GM19452 (cell line): ENCODE measurements around the gene HDGF.

ENCODE experiments used
- ATAC-seq: cut with Tn5 transposase; IDR thresholded peaks from one replicate; pipeline ENCODE4 v1.9.1; 2021; ENCODE audit not compliant: unreplicated experiment

Gene HDGF

DNA sequence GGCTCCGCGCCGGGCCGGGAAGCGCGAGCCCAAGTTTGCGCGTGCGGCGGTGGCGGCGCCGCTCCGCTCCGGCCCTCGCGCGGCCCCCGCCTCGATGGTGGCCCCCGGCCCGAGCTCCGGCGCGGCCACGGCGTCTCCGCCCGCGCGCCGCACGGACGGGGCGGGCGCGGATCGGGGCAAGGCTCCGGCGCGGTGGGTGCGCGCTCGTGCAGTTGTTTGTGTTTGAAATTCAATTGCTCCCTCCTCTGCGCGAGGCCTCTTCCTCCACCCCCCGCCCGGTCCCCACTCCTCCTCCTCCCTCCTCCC is at the start of gene HDGF:
Gene HDGF (minus strand): TSS at position 225 of the 306 bp plus-strand sequence. CDS start 246 bp downstream, outside the sequence.
- no peak for ATAC-seq

DNA sequence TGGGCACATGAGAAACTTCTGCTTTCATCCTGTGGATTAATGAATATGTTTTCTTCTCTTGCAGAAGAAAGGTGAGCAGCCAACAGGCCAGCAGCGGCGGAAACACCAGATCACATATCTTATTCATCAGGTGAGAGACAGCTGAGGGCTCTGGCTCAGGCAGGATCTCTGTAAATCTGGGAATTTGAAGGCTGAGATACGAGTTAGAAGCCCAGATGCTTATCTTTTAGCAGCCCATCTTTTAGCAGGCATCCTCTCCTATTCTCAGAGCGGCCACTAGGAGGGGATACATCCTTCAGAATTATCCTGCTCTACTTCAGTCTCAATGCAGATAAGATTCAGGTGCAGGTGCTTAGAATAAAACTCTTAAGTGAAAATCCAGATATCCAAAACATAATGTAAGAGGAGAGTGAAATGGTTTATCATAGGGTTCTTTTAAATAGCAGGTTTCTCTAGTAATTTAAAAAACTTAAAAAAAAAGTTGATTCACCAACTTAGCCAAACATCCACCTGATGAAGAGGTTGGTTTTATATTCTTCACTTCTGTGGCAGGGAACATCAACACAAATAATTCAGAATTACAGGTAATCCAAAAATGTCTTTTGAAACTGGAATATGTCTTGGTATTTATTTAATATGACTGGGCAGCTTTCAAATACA is 45.9 kb upstream of the HDGF start:
- ATAC-seq = no peak

DNA sequence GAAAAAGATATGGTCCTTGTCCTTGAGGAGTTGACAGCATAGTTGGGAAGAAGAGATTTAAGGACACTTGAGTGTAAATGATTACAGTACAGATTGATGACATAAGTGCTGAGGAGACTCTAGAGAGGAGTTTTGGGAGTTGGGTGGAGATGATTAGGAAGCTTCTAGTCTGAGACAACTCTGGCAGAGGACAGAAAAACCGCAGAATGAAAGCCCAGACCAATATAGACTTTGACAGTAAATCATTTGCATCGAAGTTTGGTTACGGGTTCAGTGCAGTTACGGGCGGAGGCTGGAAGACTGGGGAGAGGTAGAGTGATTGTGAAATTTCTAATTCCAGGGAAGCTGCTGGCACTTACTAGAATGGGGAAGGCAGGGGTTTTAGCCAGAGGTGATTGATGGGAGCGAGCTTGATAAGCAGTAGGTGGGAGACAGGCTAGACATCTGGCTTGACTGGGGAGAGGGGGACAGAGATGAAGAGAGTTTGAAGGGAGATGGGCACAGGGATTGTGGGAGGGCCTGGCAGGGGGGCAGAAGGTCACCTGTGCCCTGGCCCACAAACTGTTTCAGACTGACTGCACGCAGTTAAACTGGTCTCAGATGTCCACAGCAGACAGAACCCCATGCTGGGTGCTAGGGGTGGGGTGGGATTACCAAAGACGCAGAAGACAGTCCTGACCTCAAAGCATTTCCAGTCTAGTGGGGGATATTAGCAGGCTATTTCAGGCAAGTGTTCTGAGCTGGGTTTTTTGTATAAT is 45.0 kb upstream of the HDGF start:
- ATAC-seq = no peak

DNA sequence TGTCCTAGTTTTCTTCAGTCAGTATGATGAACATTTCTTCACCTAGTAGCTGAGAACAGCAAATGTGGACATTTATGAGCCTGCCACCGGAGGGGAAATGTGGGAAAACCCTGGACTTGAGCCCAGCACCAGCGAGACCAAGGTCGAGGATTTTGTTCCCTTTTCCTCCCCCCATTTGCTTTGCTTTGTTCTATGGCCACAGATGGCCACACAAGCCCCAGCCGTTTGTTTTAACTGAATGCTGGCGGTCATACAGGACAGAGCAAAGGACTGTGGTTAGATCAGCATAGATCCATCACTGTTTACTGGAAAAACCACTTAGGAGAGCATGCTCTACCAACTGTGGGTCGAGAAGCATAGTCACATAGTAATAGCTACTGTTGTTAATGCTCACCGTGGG is 44.3 kb upstream of the HDGF start:
- ATAC-seq = no peak

DNA sequence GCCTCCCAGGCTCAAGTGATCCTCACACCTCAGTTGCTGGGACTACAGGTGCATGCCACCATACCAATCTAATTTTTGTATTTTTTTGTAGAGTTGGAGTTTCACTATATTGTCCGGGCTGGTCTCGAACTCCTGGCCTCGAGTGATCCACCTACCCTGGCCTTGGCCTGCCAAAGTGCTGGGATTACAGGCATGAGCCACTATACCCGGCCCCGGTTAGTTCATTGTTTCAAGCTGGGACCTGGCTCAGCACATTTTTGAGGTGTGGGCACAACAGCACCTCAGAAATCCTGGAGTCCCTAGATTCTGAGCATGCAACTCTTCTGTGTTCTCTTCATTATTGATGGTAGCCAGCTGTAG is 43.9 kb upstream of the HDGF start:
- ATAC-seq = no peak

DNA sequence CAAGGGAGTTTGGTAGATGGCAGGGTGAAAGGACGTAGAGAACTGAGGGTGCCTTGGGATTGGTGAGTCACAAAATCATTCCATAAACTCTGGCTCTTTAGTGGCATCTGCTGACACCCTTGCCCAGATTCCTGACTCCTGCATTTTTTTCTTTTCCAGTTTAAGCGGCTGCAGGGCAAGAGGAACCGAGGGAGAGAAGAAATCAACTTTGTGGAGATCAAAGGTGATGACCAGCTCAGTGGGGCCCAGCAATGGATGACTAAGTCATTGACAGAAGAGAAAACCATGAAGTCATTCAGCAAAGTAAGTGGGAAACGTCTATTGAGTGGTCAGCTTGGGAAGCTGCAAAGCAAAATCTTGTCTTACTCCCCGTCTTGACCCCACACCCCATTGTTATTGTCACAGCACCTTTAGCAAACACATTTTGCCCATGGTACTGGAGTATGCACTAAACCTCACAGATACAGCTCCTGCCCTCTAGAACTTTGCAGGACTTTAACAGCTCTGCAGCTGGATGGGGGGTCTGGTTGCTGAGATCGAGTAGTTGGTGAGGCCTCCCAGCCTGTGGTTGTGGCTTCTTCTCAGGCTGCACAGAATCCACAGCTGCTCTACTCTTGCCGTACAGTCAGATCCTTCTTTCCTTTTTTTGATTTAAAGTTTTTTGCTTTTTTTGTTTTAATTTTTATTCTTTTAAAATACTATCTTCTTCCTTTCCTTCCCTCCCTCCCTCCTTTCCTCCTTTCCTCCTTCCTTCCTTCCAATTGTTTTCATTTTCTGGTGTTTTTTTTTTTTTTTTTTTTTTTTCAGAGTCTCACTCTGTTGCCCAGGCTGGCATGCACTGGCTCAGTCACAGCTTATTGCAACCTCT is 43.3 kb upstream of the HDGF start:
- no peak for ATAC-seq

DNA sequence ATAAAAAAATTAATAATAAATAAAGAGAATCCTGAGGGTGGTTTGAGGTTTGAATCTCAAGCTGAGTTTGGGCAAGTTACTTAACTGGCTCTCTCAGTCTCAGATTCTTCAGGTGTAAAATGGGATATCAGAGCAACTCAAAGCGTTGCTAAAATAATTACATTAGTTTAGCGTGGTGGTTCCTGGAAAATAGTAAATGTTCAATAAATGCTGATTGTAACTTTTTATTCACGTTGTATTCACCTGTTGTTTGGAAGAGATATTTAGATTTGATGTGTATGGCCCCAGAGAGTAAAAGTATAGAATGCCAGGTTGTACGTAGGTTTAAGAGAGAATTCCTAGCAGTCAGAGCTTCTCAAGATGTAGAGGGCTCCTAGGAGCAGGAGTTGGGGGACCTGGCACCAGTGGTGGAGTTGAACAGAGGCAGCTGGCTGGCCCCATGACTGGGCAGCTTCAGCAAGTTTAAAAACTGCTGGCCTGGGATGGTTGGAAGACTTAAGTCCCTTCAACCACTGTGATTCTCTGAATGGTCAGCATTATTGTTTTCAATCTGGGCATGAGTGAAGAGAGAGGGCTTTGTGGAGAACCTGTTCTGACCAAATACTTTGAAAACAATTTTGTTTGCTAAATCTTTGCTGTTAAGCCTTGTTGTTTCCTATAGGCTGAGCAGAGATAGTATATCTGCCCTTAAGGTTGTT is 38.3 kb upstream of the HDGF start:
- ATAC-seq = no peak

DNA sequence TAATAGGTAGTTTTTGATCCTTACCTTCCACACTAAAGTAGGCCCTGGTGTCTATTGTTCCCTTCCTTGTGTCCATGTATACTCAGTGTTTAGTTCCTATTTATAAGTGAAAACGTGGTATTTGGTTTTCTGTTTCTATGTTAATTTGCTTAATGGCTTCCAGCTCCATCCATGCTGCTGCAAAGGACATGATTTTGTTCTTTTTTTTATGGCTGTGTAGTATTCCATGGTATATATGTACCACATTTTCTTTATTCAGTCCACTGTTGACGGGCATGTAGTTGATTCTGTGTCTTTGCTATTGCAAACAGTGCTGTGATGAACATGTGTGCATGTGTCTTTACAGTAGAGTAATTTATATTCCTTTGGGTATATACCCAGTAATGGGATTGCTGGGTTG is 36.7 kb upstream of the HDGF start:
- ATAC-seq = no peak

DNA sequence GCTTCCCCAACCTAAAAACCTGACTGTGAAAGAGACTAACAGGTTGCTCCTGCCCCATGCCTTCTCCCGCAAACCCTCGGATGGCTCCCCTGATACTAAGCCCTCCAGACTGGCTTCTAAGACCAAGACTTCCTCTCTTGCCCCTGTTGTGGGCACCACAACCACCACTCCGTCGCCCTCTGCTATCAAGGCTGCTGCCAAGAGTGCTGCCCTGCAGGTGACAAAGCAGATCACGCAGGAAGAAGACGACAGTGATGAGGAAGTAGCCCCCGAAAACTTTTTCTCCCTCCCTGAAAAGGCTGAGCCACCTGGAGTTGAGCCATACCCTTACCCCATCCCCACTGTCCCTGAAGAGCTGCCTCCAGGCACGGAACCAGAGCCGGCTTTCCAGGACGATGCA is 35.2 kb upstream of the HDGF start:
- ATAC-seq = no peak

DNA sequence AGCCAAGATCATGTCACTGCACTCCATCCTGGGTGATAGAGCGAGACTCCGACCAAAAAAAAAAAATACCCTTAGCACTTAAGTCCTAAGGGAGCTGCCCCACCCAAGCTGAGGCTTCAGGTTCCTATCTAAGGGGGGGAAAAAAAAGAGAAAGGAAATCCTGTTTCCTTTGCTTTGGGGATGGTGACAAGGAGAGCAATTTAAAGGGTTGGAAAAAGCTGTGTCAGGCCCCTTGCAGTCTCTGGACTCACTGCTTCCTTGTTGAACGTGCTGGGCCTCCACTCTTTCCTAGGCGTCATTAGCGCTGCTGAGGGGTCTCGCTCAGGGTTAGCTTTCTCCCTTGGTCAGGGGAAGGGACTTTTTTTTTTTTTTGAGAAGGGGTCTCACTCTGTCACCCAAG is 34.0 kb upstream of the HDGF start:
- ATAC-seq = no peak

DNA sequence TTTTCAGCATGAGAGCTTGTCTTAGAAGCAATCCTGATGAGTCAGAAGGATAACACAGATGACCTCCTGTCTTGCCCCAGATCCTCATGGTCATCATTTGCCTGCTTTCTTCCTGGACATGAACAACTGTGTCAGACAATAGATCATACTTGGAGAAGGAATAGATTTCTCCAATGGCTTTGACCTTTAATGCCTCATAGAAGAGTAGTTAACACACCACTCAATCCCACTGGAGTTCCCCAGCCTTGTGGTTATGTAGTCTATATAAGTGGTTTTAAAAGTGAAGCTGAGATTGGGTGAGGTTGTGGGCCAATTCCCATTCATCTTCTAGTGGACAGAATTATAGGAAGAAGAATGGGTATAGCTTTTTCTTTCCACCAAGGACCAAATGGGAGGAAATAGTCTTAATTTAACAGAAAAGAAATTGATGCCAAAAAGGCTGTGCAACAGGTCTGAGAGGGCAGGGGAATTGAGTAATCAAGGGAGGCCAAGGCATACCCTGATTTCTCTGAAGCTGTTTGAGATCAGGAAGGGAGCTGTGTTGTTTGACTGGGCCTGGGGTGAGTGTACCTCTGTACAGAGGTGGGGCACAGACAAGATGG is 30.2 kb upstream of the HDGF start:
- no peak for ATAC-seq

DNA sequence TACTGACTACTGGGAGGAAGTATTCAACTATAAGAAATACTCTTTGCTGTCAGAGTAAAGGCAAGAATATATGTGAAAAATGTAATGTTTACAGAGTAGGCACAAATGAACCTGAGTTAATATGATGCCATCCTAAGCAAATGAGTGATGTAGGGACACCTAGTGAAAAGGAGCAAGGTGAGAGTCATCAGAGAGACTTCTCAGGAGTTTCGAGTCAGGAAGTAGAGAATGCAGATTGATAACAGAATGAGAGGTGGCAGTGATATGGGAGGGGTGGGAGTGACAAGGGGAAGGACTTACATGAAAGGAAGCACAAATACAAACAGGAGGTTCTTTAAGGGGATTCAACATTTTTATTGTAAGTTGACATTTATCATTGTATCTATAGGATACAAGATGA is 26.1 kb upstream of the HDGF start:
- ATAC-seq = no peak

DNA sequence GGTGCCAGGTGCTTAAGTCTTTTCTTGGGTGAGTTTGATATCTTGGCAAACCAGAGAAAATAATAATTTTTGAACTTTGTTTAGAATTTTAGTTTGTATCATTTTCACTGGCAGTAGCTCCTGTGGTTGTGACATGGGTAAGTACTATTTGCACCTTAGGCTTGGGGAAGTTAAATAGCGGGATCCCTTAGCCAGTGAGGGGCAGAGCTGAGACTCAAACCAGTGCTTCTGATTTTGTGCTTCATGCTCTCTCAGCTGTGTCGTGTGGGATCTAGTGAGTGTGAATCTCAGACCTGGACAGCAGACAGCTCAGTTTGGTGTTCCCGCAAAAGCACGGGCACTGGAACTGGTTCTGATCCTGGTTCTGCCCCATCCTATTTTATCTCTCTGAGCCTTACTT is 25.5 kb upstream of the HDGF start:
- no peak for ATAC-seq

DNA sequence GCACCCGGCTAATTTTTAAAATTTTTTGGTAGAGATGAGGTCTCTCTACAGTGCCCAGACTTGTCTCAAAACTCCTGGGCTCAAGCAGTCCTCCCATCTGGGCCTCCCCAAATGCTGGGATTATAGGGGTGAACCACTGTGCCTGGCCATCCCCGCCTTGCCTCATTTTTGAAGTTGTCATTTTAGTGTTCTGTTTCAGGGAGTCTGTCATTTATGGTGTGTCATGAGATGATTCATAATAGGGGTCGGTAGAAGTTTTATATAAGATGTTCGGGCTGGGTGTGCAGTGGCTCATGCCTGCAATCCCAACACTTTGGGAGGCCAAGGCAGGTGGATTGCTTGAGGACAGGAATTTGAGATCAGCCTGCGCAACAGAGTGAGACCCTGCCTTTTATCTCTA is 24.3 kb upstream of the HDGF start:
- ATAC-seq = no peak

DNA sequence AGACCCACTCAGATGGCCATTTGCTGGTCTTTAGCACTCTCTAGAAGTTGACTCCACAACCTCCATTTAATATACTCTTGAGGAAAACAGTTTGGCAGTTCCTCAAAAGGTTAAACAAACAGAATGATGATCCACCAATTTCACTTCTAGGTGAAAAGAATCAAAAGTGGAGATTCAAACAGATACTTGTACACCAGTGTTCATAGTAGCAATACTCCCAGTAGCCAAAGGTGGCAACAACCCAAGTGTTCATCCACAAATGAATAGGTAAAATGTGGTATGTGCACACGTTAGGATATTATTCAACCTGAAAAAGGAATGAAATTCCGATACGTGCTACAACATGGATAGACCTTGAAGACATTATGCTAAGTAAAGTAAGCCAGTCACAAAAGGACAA is 22.1 kb upstream of the HDGF start:
- no peak for ATAC-seq

DNA sequence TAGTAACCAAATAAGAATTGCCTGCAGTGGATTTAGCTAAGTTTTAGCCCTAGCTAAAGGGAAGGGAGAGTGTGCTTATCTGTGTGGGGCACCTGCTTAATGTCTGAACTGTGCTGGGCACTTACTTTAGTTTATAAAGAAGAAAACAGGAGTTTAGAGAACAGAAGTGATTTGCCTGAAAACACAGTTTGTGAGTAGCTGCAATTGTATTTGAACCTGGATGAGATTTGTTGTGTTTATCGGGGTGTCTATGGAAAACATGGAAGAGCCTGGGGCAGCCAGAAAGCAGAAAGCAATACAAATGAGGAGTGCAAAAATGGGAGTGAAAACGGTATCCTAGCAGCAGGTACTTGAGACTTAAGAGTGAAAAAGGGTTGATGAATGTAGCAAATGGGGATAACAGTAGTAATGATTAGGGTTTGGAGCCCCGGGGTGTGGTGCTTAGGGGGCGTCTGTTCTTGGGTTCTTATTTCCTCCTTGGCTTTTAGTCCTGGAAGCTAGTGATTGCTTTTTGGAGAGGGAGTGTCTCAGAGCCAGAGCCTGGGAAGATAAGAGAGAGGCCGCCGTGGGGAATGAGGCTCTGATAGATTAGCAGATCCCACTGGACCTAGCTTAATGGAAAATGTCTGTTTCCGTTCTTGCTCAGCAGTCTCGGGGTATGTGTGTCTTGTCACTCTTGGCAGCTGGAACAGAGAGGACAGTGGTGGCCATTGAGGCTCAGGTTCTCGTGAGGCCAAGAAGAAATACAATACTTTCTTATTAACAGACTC is 21.4 kb upstream of the HDGF start:
- ATAC-seq = no peak

DNA sequence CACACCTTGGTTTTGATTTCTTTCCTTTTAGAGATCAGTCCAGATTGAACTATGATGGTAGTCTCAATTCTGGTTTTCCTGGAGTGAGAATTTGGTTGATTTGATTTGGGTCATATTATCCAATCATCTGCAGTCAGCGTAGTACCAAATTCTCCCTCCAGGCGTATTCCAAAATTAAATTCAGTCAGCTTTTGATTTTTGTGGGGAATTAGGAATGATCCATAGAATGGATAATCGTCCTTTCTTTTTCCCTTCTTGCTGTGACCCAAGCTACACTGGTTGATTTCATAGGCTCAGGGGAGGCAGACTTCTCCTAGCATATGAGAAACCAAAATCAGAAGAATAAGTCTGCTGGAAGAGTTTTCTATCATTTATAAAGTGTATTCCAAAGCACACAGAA is 20.7 kb upstream of the HDGF start:
- no peak for ATAC-seq

DNA sequence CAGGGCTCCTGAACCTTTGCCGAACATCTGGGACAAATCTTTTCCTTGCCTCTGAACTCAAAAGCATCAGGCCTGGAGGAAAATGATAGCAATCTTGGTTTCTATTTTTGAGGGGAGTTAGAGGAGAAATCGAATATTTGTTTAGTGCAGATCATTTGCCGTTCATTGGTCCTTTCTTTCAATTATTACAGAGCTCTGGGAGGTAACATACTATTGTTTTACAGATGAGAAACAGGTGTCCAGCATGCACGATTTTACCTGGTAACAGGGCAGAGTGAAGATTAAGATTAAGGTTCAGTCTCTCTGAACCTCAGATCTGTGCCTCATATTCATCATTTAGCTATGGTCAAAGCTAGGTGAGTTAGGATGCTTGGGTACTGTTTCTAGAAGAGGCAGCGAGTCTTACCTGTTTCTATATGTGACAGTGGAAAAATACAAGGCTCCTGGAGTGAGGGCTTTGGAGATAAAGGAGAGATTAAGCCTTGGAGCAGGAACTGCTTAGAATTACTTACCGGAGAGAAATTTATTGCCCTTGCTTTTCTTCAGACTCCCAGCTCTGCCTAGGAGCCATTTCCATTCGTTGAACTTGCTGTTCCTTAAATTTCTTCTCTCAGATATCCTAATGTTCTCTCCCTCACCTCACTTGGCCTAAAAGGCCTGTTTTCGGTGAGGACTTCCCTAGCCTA is 17.3 kb upstream of the HDGF start:
- no peak for ATAC-seq

DNA sequence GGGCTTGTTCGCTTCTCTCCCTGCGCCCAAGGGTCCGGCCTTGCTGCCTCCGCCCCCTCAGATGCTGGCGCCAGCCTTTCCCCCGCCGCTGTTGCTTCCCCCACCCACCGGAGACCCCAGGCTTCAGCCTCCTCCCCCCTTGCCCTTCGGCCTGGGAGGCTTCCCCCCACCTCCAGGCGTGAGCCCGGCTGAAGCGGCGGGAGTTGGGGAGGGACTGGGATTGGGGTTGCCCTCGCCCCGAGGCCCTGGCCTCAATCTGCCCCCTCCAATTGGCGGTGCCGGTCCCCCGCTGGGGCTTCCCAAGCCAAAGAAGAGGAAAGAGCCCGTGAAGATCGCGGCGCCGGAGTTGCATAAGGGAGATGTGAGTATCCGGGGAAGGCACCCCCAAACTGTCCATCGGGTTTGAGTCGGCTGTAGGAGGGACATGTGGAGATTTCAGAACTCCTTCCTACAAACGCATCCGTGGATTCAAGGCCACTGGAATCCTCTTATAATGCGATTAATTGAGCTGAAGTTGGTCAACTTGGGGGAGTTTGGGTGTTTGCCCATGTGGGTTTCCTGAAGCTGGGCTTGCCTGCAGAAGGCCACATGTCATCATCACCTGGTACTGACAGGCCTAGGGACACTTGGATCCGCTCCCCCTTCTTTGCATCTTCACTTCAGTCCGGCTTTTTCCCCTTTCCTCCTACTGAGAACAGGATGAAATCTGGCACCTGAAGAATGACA is 16.6 kb upstream of the HDGF start:
- ATAC-seq = peak; percentile 6
